HG03442 (cell line): Measurements from ENCODE around the gene SHOX.

ENCODE experiments used
- ATAC-seq: cut with Tn5 transposase; IDR thresholded peaks from one replicate; pipeline ENCODE4 v1.9.1; 2021; ENCODE audit warnings: mild to moderate bottlenecking, moderate library complexity; ENCODE audit not compliant: unreplicated experiment

The SHOX gene

GRCh38 chrX:663841-664240 is 33.2 kb downstream of the SHOX start:
- no peak for ATAC-seq

GRCh38 chrX:666762-667720 is 36.5 kb downstream of the SHOX start:
- no peak for ATAC-seq

- ATAC-seq: no peak
These were observed 40.1 kb downstream of the SHOX start for GRCh38 chrX:670645-671044.

- ATAC-seq: no peak
These were observed 42.3 kb downstream of the SHOX start for GRCh38 chrX:672931-673330.

GRCh38 chrX:675279-675954 is 44.8 kb downstream of the SHOX start:
- ATAC-seq: no peak

GRCh38 chrX:675955-676295 is 45.3 kb downstream of the SHOX start:
- no peak for ATAC-seq

GRCh38 chrX:677376-677775 is 46.8 kb downstream of the SHOX start:
- ATAC-seq: no peak

- no peak for ATAC-seq
These were observed 48.8 kb downstream of the SHOX start for GRCh38 chrX:679291-679979.

- no peak for ATAC-seq
These were observed 49.5 kb downstream of the SHOX start for GRCh38 chrX:680062-680461.

GRCh38 chrX:681989-682388 is 51.4 kb downstream of the SHOX start:
- ATAC-seq: no peak

- no peak for ATAC-seq
These were observed 52.3 kb downstream of the SHOX start for GRCh38 chrX:682892-683291.

- no peak for ATAC-seq
These were observed 53.0 kb downstream of the SHOX start for GRCh38 chrX:683576-683975.

- ATAC-seq: no peak
These were observed 54.8 kb downstream of the SHOX start for GRCh38 chrX:685120-686032.

- no peak for ATAC-seq
These were observed 59.4 kb downstream of the SHOX start for GRCh38 chrX:689983-690382.

GRCh38 chrX:694800-695199 is 64.2 kb downstream of the SHOX start:
- no peak for ATAC-seq

- ATAC-seq: no peak
These were observed 67.6 kb downstream of the SHOX start for GRCh38 chrX:698206-698605.

GRCh38 chrX:700936-701335 is 70.3 kb downstream of the SHOX start:
- no peak for ATAC-seq

- no peak for ATAC-seq
These were observed 71.1 kb downstream of the SHOX start for GRCh38 chrX:701673-702072.

GRCh38 chrX:703466-703865 is 72.9 kb downstream of the SHOX start:
- no peak for ATAC-seq

GRCh38 chrX:703866-704265 is 73.3 kb downstream of the SHOX start:
- no peak for ATAC-seq
